ENCODE measurements around the gene CACNA2D4. TPM values are rescaled to one million over a fixed set of nuclear protein-coding genes. Genes with fewer than 3 reads are reported as not detected.
A peak's percentile ranks its signal among the peaks of the same experiment; 100 is the strongest.

CACNA2D4 gene
- total RNA-seq, 1 donor from 2014 or later = 1.2 TPM

DNA sequence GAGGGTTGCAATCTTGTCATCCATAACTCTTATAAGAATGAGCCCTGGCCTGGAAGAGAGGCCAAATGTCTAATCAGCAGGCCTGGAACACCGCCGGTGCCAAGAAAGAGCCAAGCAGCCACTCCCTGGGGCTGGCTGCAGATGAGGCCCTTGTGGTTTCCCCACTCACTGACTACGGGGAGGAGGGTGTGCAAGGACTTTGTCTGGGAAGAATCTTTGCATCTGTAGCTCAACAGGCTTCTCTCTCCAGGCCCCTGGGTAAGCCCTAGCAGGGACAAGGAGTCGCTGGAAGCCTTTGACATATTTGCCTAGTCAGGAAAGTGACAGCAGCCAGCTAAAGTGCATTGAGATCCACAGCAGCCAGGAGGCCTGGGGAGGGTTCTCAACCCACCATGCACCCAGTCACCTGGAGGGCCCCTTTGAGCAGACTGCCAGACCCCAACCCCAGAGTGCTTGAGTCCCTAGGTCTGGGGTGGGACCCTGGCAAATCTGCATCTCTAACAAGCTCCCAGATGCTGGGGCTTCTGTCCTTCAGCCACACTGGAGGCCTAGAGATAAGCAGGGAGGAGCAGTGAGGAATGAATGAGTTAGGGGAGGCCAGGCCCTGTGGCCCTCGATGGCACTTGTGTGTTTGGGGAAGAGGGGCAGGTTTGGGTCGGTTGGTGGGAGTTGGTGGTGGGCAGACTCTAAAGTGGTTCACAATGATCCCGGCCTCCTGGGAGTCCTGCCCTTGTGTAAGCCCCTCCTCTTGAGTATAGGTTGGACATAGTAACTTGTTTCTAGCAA is 112.0 kb downstream of the CACNA2D4 start:
- intact Hi-C loops (cut with micrococcal nuclease) = no loop called here
- DNase-seq = peak; percentile 7
- H3K4me3 ChIP-seq = no peak overlapping the region
- no peaks in the 10 kb centered on the region for H3K36me3 ChIP-seq
- TF ChIP-seq, protein P1, sequence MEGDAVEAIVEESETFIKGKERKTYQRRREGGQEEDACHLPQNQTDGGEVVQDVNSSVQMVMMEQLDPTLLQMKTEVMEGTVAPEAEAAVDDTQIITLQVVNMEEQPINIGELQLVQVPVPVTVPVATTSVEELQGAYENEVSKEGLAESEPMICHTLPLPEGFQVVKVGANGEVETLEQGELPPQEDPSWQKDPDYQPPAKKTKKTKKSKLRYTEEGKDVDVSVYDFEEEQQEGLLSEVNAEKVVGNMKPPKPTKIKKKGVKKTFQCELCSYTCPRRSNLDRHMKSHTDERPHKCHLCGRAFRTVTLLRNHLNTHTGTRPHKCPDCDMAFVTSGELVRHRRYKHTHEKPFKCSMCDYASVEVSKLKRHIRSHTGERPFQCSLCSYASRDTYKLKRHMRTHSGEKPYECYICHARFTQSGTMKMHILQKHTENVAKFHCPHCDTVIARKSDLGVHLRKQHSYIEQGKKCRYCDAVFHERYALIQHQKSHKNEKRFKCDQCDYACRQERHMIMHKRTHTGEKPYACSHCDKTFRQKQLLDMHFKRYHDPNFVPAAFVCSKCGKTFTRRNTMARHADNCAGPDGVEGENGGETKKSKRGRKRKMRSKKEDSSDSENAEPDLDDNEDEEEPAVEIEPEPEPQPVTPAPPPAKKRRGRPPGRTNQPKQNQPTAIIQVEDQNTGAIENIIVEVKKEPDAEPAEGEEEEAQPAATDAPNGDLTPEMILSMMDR (IDR thresholded peaks at IDR 0.05; ENCODE audit: borderline replicate concordance) = no peak
- peak overlapping the region; percentile 65 for H3K27ac ChIP-seq (replicated peaks)
- peaks cover 34% of the 10 kb centered on the region for H3K4me1 ChIP-seq
- H3K9me3 ChIP-seq (replicated peaks) = no peaks in the 10 kb centered on the region
- H3K27me3 ChIP-seq (ENCODE audit: low read depth) = peaks cover 8% of the 10 kb centered on the region

DNA sequence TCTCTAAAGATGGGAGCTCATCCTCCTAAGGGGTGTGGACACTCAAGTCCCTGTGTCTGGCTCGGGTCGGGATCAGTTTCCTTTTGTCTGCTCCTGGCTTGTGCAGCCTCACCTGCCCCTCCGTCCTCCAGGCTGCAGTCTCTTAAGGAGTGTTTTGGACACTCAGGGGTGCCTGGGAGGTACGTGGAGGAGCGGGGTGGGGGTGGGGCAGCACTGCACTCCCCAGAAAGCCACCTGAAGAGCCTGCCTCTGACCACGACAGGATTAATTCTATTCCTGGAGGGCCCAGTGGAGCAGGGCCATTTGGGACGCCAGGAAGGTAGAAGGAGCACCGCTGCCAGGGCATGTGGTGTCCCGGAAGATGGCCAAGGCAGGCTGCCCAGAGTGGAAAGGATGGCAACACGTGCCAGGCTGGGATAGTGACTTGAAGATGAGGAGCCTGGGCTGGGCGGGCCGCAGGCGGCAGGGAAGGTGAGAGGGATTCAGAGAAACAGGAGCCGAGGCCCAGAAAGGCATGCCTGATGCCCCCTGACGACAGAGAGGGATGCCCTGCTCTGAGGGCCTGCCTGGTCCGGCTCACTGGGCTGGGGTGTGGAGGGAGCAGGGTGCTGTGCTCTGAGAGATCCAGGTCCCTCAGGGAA is 112.9 kb downstream of the CACNA2D4 start:
- peak overlapping the region; percentile 65 for H3K27ac ChIP-seq (replicated peaks)
- H3K36me3 ChIP-seq = no peaks in the 10 kb centered on the region
- H3K4me3 ChIP-seq = no peak overlapping the region
- H3K4me1 ChIP-seq = peaks cover 34% of the 10 kb centered on the region
- peak; percentile 60 for DNase-seq
- TF ChIP-seq, protein P1 (IDR thresholded peaks at IDR 0.05; ENCODE audit: borderline replicate concordance) = no peak
- H3K27me3 ChIP-seq (ENCODE audit: low read depth) = peaks cover under 1% of the 10 kb centered on the region
- H3K9me3 ChIP-seq (replicated peaks) = no peaks in the 10 kb centered on the region
- intact Hi-C loops (cut with micrococcal nuclease) = no loop called here

DNA sequence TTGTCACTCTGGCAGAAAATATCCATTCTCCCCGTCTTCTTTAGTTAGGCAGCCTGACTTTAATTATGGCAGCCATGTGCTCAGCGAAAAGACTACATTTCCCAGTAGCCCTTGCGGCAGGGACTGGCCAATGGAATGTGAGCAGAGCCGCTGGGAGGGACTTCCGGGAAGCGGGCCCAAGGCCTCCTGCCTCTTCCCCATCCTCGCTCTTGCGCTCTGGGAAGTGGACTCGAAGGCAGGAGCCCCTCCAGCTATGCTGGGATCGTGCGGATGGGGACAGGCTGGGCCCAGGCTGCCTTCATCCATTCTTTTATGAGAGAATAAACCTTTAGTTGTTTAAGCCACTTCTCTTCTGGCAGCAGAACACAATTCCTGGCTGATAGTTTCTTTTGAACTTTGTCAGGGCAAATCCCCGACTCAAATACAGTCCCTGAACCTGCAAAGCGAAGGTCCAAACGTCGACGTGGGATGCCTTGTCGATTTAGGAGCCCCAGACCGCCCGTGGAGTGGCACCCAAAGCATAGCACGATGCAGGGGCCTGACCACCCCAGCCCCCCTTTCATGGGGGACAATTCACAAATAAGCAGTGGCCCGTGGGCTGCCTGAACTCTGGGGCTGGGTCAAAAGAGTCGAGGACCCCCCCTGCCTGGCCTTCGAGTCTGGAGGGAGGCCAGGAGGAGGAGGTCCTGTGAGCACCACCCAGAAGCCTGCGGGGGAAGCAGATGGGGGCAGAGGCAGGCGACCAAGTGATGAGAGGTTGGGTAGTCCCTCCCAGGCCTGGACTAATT is 113.7 kb downstream of the CACNA2D4 start:
- intact Hi-C loops (cut with micrococcal nuclease) = no loop called here
- DNase-seq = peak; percentile 87
- Histone ChIP-seq H3K9me3 (replicated peaks) (no peaks in the 10 kb centered on the region), H3K27me3 (ENCODE audit: low read depth) (no peaks in the 10 kb centered on the region), H3K36me3 (no peaks in the 10 kb centered on the region), H3K4me3 (no peak overlapping the region), H3K27ac (replicated peaks) (peak overlapping the region; percentile 65), H3K4me1 (peaks cover 34% of the 10 kb centered on the region)
- TF ChIP-seq, protein P1 (IDR thresholded peaks at IDR 0.05; ENCODE audit: borderline replicate concordance) = no peak

DNA sequence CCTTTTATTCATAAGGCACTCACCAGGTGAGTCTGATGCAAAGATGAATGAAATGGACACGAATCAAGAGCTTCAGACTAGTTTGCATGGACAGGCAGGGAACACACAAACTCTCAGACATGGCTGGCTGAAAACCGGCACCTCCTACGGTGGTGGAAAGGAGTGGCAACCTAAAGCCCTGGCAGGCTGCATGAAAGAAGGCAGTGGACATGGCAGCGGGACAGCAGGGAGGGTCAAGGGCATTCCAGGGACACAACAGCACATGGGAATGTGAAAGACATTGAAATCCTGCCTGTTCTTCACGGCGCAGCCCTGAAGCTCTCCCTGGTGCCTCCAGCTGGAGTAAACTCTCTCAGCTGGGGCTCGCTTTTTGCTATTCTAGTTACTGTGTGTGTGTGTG is 114.7 kb downstream of the CACNA2D4 start:
- no peaks in the 10 kb centered on the region for H3K9me3 ChIP-seq (replicated peaks)
- peak overlapping the region; percentile 38 for H3K27ac ChIP-seq (replicated peaks)
- no peak overlapping the region for H3K4me3 ChIP-seq
- TF ChIP-seq, protein P1 (IDR thresholded peaks at IDR 0.05; ENCODE audit: borderline replicate concordance) = no peak
- H3K36me3 ChIP-seq = no peaks in the 10 kb centered on the region
- H3K27me3 ChIP-seq (ENCODE audit: low read depth) = no peaks in the 10 kb centered on the region
- peaks cover 34% of the 10 kb centered on the region for H3K4me1 ChIP-seq
- no peak for DNase-seq
- intact Hi-C loops (cut with micrococcal nuclease) = no loop called here

DNA sequence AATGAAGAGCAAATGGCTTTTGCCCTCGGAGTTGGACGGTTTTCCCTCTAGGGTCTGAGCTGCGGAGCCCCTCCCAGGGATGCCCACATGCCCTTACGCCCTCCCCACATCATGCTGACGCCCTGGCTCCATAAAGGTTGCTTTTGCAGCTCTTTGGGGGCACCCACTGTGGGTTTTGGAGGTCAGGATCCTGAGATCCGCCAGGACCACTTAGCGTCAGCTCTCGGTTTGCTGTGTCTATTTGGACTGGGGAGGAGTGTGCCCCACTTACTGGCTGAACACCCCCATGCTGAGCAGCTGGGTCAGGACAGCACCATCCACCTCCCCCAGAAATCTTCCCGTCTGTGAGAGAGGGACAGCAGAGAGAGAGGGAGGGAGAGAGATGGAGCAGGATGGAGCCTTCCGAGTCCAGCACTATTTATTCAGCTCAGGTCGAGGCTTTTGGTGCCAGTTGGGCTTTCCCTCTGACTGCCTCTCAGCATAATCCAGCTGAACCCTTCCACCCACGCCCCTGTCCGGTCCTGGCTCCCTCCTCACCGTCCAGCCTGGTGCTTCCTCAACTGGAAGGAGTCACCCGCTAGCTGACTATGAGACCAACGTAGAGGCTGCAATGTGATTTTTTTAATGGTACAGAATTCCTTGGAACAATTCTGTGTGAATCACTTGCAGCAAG is 117.0 kb downstream of the CACNA2D4 start:
- intact Hi-C loops (cut with micrococcal nuclease) = no loop called here
- no peaks in the 10 kb centered on the region for H3K27me3 ChIP-seq (ENCODE audit: low read depth)
- no peak for DNase-seq
- no peaks in the 10 kb centered on the region for H3K36me3 ChIP-seq
- peaks cover 46% of the 10 kb centered on the region for H3K4me1 ChIP-seq
- no peak overlapping the region for H3K4me3 ChIP-seq
- no peaks in the 10 kb centered on the region for H3K9me3 ChIP-seq (replicated peaks)
- TF ChIP-seq, protein P1 (IDR thresholded peaks at IDR 0.05; ENCODE audit: borderline replicate concordance) = no peak
- no peak overlapping the region for H3K27ac ChIP-seq (replicated peaks)
